GM12878 (cell line): ENCODE measurements around the gene TMEM50A. TPM values are rescaled to one million over a fixed set of nuclear protein-coding genes. Genes with fewer than 3 reads are reported as not detected.
"Not testable (repeated sequence)": the region's sequence is repeated elsewhere in the genome, so short reads cannot be mapped to it uniquely, and the experiment has no call there.

Source experiments
- ATAC-seq: fragments of 200-7000 bp; cut with Tn5 transposase; 3 replicates; pipeline ENCODE4 v1.9.1; 2020; ENCODE audit warnings: mild to moderate bottlenecking, moderate library complexity
- BruUV-seq: library from RNA; stranded (reverse); fragments of 400-500 nt; replicated peaks from 2 replicates; lab custom pipeline; 2021; lab: Mats Ljungman, UMichigan
- CTCF ChIA-PET: fragments of 300-600 bp; sonication (Branson Sonifier 250); formaldehyde crosslinking; extraction: SDS; loops from one replicate; lab custom pipeline; 2021; ENCODE audit warnings: inconsistent platforms; lab: Yijun Ruan, JAX
- POLR2A ChIA-PET: fragments of 350-600 bp; formaldehyde crosslinking; extraction: SDS; loops from one replicate; lab custom pipeline; 2021; ENCODE audit warnings: inconsistent platforms; lab: Charles Lee
- RAD21 ChIA-PET: fragments of 300-600 bp; sonication (Branson Sonifier 250); formaldehyde crosslinking; loops from one replicate; lab custom pipeline; 2023; ENCODE audit warnings: antibody characterized with exemption; ENCODE audit not compliant: unreplicated experiment; lab: Charles Lee
- SMC1A ChIA-PET: fragments of 300-600 bp; sonication (Branson Sonifier 250); formaldehyde crosslinking; loops from one replicate; lab custom pipeline; 2023; ENCODE audit not compliant: unreplicated experiment, uncharacterized antibody; lab: Charles Lee
- DNase-seq: peaks from one replicate; pipeline ENCODE4 v3.0.0-alpha.2; 2011; ENCODE audit warnings: low read depth, low spot score
- FAIRE-seq: peaks from 3 replicates; lab custom pipeline; 2011; peaks lifted over from hg19 to GRCh38; lab: Jason Lieb, UNC
- H2AFZ ChIP-seq: 2 replicates; pipeline ENCODE4 v1.6.0; 2011; ENCODE audit warnings: low read depth, low read length, control low read depth; ENCODE audit not compliant: control insufficient read depth
- H3K27ac ChIP-seq: 2 replicates; pipeline ENCODE4 v1.5.1; 2011; ENCODE audit warnings: control low read depth; ENCODE audit not compliant: control insufficient read depth, insufficient read depth
- H3K27me3 ChIP-seq, 2 experiments: replicated peaks in 1 of 2; 2 replicates each; pipeline versions ENCODE4 v1.6.0 to v1.6.1; 2011; ENCODE audit warnings: low read length in 1 of 2; ENCODE audit not compliant: control insufficient read depth in 2 of 2, insufficient read depth in 2 of 2
- H3K36me3 ChIP-seq, 2 experiments: 2 replicates each; pipeline ENCODE4 v1.5.1; 2011; ENCODE audit warnings: low read length in 1 of 2; ENCODE audit not compliant: control insufficient read depth in 2 of 2, insufficient read depth in 2 of 2
- H3K4me1 ChIP-seq: 2 replicates; pipeline ENCODE4 v1.6.1; 2011; ENCODE audit warnings: mild to moderate bottlenecking, low read length, moderate library complexity, mixed read lengths; ENCODE audit not compliant: control insufficient read depth, insufficient read depth
- H3K4me2 ChIP-seq: 2 replicates; pipeline ENCODE4 v1.6.0; 2011; ENCODE audit warnings: control low read depth; ENCODE audit not compliant: control insufficient read depth, insufficient read depth
- H3K4me3 ChIP-seq: fragments of 200-600 bp; sonication (generic); 2 replicates; pipeline ENCODE4 v1.5.1; 2016
- H3K79me2 ChIP-seq: 2 replicates; pipeline ENCODE4 v1.6.0; 2011; ENCODE audit warnings: low read length; ENCODE audit not compliant: control insufficient read depth, insufficient read depth
- H3K9ac ChIP-seq: 2 replicates; pipeline ENCODE4 v1.8.0; 2011; ENCODE audit warnings: low read length, control low read depth, mixed read lengths; ENCODE audit not compliant: control insufficient read depth, insufficient read depth
- H3K9me3 ChIP-seq: replicated peaks from 3 replicates; pipeline ENCODE4 v1.5.1; 2011; ENCODE audit warnings: mild to moderate bottlenecking, low read length; ENCODE audit not compliant: control insufficient read depth, insufficient read depth
- H4K20me1 ChIP-seq: 2 replicates; pipeline ENCODE4 v1.6.0; 2011; ENCODE audit not compliant: control insufficient read depth, insufficient read depth
- BACH1 ChIP-seq: fragments of 450-650 bp; IDR thresholded peaks from 2 replicates; pipeline ENCODE4 v1.6.1; 2017; ENCODE audit warnings: mild to moderate bottlenecking, borderline replicate concordance
- CBFB ChIP-seq: IDR thresholded peaks from 2 replicates; pipeline ENCODE4 v1.6.1; 2016; ENCODE audit warnings: antibody characterized with exemption, low read depth
- ETV6 ChIP-seq, 2 experiments: fragments of 450-650 bp in 1 of 2; IDR thresholded peaks in 1 of 2; conservative IDR thresholded peaks in 1 of 2; 2 replicates each; pipeline ENCODE4 v1.6.1; 2014; ENCODE audit warnings: antibody characterized with exemption in 1 of 2, borderline replicate concordance in 1 of 2, low read depth in 1 of 2, mild to moderate bottlenecking in 1 of 2, moderate library complexity in 1 of 2
- HDAC6 ChIP-seq: fragments of 200-600 bp; sonication (generic); IDR thresholded peaks from one replicate; pipeline ENCODE4 v1.8.0; 2017; ENCODE audit warnings: antibody characterized with exemption; ENCODE audit not compliant: unreplicated experiment
- LARP7 ChIP-seq: fragments of 450-650 bp; IDR thresholded peaks from 2 replicates; pipeline ENCODE4 v1.6.1; 2017; ENCODE audit warnings: mild to moderate bottlenecking
- MAX ChIP-seq: IDR thresholded peaks from 2 replicates; pipeline ENCODE4 v1.6.1; 2012; ENCODE audit warnings: low read depth, low read length, improper control_type of control experiment
- RAD51 ChIP-seq: fragments of 450-650 bp; IDR thresholded peaks from 2 replicates; pipeline ENCODE4 v1.6.1; 2016; ENCODE audit warnings: moderate library complexity, mild to moderate bottlenecking, inconsistent platforms
- RB1 ChIP-seq: fragments of 450-650 bp; formaldehyde crosslinking; IDR thresholded peaks from 2 replicates; pipeline ENCODE4 v1.6.1; 2017; ENCODE audit warnings: mild to moderate bottlenecking, borderline replicate concordance
- ZNF622 ChIP-seq: fragments of 450-650 bp; IDR thresholded peaks from 2 replicates; pipeline ENCODE4 v1.6.1; 2017; ENCODE audit warnings: mild to moderate bottlenecking, inconsistent platforms
- ZSCAN29 ChIP-seq: fragments of 450-650 bp; IDR thresholded peaks from 2 replicates; pipeline ENCODE4 v1.6.1; 2017; ENCODE audit warnings: mild to moderate bottlenecking, moderate library complexity
- WGBS: methylation state at CpG from one replicate; pipeline ENCODE4 v1.1.6; 2016; ENCODE audit warnings: low lambda C conversion rate; ENCODE audit not compliant: insufficient replicate concordance, insufficient coverage; ENCODE audit errors: missing lambda C conversion rate; 5-methylcytosine and 5-hydroxymethylcytosine counted together
- in situ Hi-C: fragments of 300-500 bp; cut with MboI; formaldehyde crosslinking; loops from 9 replicates; pipeline ENCODE4 v1.14.3; 2018; ENCODE audit warnings: mixed read lengths
- intact Hi-C: fragments of 100-400 bp; cut with micrococcal nuclease; formaldehyde crosslinking; loops from one replicate; pipeline ENCODE4 v1.14.2; 2022; ENCODE audit not compliant: unreplicated experiment
- polyA plus RNA-seq, 11 experiments: library from polyadenylated mRNA; depleted of rRNA in 4 of 11; unstranded in 6 of 11; stranded (reverse) in 5 of 11; fragments of >200 nt; fragmentation: Nextera tagmentation in 4 of 11; fragmentation: Illumina TruSeq in 1 of 11; extraction: Ambion mirVana in 4 of 11; extraction: Trizol in 1 of 11; gene quantifications; 1 replicate in 1 of 11; 2 replicates in 10 of 11; pipeline versions ENCODE4 v1.2.1 to v1.2.3, GENCODE V29; 2011 to 2016; ENCODE audit warnings: inconsistent platforms in 2 of 11, missing spikeins in 2 of 11, low read depth in 1 of 11
- total RNA-seq, 4 experiments: library from RNA; depleted of rRNA in 3 of 4; stranded (reverse); fragments of >200 nt in 3 of 4; fragmentation: Illumina TruSeq in 1 of 4; extraction: Trizol in 1 of 4; gene quantifications; 2 replicates each; pipeline versions ENCODE4 v1.2.1 to v1.2.3, GENCODE V29; 2013 to 2021
- TF ChIP-seq, protein P1 (sequence below): fragments of 450-650 bp; IDR thresholded peaks from 2 replicates; pipeline ENCODE4 v1.6.1; 2017; ENCODE audit warnings: borderline replicate concordance
- TF ChIP-seq, protein P2 (sequence below): fragments of 450-650 bp; formaldehyde crosslinking; IDR thresholded peaks from 2 replicates; pipeline ENCODE4 v1.4.0; 2020; ENCODE audit warnings: mild to moderate bottlenecking, moderate library complexity

The TMEM50A gene
- total and polyA plus RNA-seq, 10 of the 15 experiments (the other 5 are each of a cell fraction or from before 2014, with no cell fraction given): 23.5 to 148 (median 85.5) TPM

- H3K4me2 ChIP-seq: no peak overlapping the region
- no peaks in the 10 kb centered on the region for H3K36me3 ChIP-seq
- H3K27me3 ChIP-seq: no peaks in the 10 kb centered on the region
- ChIA-PET SMC1A (no interaction called here), RAD21 (no interaction called here), CTCF (no interaction called here), POLR2A (interaction anchor here (0.6 to 0.7 kb wide), 2 partner anchors 105 to 922 kb away, joined by 3 to 8 read pairs; no protein-coding TSS in a partner anchor)
- H3K4me1 ChIP-seq: no peaks in the 10 kb centered on the region
- H2AFZ ChIP-seq: no peak overlapping the region
- in situ Hi-C loops: no loop called here
- no peak overlapping the region for H3K4me3 ChIP-seq
- H3K79me2 ChIP-seq: no peaks in the 10 kb centered on the region
- no peak for ATAC-seq
- H3K9ac ChIP-seq: no peak overlapping the region
- no peak for DNase-seq
- 75% methylated on average over 6 of the region's 6 CpGs for WGBS
- TF ChIP-seq RB1 (no peak), BACH1 (no peak), ZNF622 (no peak), ETV6 (conservative IDR thresholded peaks at IDR 0.05 in 1 of 2, IDR thresholded peaks at IDR 0.05 in 1 of 2; ENCODE audit: borderline replicate concordance in 1 of 2, low read depth in 1 of 2) (no peak), CBFB (no peak), LARP7 (no peak), MAX (no peak), RAD51 (no peak), HDAC6 (no peak), ZSCAN29 (no peak)
- TF ChIP-seq, protein P1, sequence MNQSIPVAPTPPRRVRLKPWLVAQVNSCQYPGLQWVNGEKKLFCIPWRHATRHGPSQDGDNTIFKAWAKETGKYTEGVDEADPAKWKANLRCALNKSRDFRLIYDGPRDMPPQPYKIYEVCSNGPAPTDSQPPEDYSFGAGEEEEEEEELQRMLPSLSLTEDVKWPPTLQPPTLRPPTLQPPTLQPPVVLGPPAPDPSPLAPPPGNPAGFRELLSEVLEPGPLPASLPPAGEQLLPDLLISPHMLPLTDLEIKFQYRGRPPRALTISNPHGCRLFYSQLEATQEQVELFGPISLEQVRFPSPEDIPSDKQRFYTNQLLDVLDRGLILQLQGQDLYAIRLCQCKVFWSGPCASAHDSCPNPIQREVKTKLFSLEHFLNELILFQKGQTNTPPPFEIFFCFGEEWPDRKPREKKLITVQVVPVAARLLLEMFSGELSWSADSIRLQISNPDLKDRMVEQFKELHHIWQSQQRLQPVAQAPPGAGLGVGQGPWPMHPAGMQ: no peak
- TF ChIP-seq, protein P2, sequence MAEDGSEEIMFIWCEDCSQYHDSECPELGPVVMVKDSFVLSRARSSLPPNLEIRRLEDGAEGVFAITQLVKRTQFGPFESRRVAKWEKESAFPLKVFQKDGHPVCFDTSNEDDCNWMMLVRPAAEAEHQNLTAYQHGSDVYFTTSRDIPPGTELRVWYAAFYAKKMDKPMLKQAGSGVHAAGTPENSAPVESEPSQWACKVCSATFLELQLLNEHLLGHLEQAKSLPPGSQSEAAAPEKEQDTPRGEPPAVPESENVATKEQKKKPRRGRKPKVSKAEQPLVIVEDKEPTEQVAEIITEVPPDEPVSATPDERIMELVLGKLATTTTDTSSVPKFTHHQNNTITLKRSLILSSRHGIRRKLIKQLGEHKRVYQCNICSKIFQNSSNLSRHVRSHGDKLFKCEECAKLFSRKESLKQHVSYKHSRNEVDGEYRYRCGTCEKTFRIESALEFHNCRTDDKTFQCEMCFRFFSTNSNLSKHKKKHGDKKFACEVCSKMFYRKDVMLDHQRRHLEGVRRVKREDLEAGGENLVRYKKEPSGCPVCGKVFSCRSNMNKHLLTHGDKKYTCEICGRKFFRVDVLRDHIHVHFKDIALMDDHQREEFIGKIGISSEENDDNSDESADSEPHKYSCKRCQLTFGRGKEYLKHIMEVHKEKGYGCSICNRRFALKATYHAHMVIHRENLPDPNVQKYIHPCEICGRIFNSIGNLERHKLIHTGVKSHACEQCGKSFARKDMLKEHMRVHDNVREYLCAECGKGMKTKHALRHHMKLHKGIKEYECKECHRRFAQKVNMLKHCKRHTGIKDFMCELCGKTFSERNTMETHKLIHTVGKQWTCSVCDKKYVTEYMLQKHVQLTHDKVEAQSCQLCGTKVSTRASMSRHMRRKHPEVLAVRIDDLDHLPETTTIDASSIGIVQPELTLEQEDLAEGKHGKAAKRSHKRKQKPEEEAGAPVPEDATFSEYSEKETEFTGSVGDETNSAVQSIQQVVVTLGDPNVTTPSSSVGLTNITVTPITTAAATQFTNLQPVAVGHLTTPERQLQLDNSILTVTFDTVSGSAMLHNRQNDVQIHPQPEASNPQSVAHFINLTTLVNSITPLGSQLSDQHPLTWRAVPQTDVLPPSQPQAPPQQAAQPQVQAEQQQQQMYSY (CRISPR knock-in tag): no peak
- intact Hi-C loops: no loop called here
- no TSS peak for BruUV-seq
- no peaks in the 10 kb centered on the region for H4K20me1 ChIP-seq
- H3K27ac ChIP-seq: no peak overlapping the region
- H3K9me3 ChIP-seq: no peaks in the 10 kb centered on the region
- no peak for FAIRE-seq
Observed at GRCh38 chr1:25392841-25393240, 54.7 kb downstream of the TMEM50A start.

DNA sequence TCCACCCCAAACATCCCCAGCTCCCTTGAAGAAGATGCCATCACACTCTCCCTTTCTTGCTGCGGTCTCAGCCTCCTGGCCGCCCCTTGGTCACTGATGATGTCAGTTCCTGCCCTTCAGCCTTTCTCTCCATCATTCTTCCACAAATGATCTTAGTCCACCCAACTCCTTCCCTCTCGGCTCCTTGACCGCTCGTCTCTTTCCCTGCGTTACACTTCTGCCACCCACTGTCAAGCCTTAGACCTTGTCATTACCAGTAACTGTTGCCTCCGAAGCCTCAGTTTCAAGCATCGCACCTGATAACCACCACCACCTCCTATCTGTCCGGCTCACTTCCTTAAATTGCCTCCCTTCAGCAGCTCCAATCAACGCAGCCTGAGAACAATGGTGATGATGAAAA is 59.4 kb downstream of the TMEM50A start:
- CTCF ChIA-PET: interaction anchor here (0.6 kb wide), 1 partner anchor 291 kb away, joined by 3 read pairs; no protein-coding TSS in a partner anchor
- H3K4me3 ChIP-seq, BruUV-seq: not testable (repeated sequence)

More for the DNA sequence above, 59.4 kb downstream of the TMEM50A start:
- FAIRE-seq, H3K27ac ChIP-seq, DNase-seq, H3K27me3 ChIP-seq, H3K9ac ChIP-seq, POLR2A ChIA-PET, intact Hi-C loops, H4K20me1 ChIP-seq, H3K9me3 ChIP-seq, H3K36me3 ChIP-seq, RAD21 ChIA-PET, SMC1A ChIA-PET, H3K4me1 ChIP-seq, in situ Hi-C loops, H3K79me2 ChIP-seq, H3K4me2 ChIP-seq, H2AFZ ChIP-seq: not testable (repeated sequence)
- WGBS: 65% methylated on average over 2 of the region's 10 CpGs
- ATAC-seq: peak; percentile 65
